ENCODE measurements around the gene CD63.

Gene CD63

GRCh38 chr12:55703901-55704761, 24.7 kb downstream of the CD63 start:
- no peak for DNase-seq

- no peak for DNase-seq
Observed at GRCh38 chr12:55703288-55703687, 25.5 kb downstream of the CD63 start.

GRCh38 chr12:55702861-55703260, 25.9 kb downstream of the CD63 start:
- no peak for DNase-seq

- no peak for DNase-seq
Observed at GRCh38 chr12:55700255-55701018, 28.4 kb downstream of the CD63 start.

- no peak for DNase-seq
Observed at GRCh38 chr12:55699471-55700055, 29.2 kb downstream of the CD63 start.

- DNase-seq = no peak
Observed at GRCh38 chr12:55698965-55699364, 29.8 kb downstream of the CD63 start.

- DNase-seq = no peak
Observed at GRCh38 chr12:55698241-55698955, 30.4 kb downstream of the CD63 start.

- DNase-seq = no peak
Observed at GRCh38 chr12:55697686-55698085, 31.1 kb downstream of the CD63 start.

- DNase-seq = no peak
Observed at GRCh38 chr12:55696796-55697462, 31.9 kb downstream of the CD63 start.

GRCh38 chr12:55696141-55696540, 32.7 kb downstream of the CD63 start:
- DNase-seq = no peak

- DNase-seq = no peak
Observed at GRCh38 chr12:55695349-55695748, 33.5 kb downstream of the CD63 start.

GRCh38 chr12:55694651-55695050, 34.2 kb downstream of the CD63 start:
- no peak for DNase-seq

GRCh38 chr12:55694188-55694515, 34.7 kb downstream of the CD63 start:
- no peak for DNase-seq

- DNase-seq = no peak
Observed at GRCh38 chr12:55693323-55694187, 35.3 kb downstream of the CD63 start.

GRCh38 chr12:55692631-55693322, 36.0 kb downstream of the CD63 start:
- DNase-seq = no peak

- no peak for DNase-seq
Observed at GRCh38 chr12:55688716-55689655, 39.8 kb downstream of the CD63 start.

- no peak for DNase-seq
Observed at GRCh38 chr12:55687746-55688145, 41.1 kb downstream of the CD63 start.

GRCh38 chr12:55686366-55687010, 42.3 kb downstream of the CD63 start:
- no peak for DNase-seq

GRCh38 chr12:55685671-55686070, 43.1 kb downstream of the CD63 start:
- no peak for DNase-seq
